AG08396 (cell line): ENCODE results near the gene SEC31B.

Experiments
- DNase-seq: peaks from one replicate; pipeline ENCODE4 v3.0.0; 2012; ENCODE audit warnings: low spot score, mixed read lengths

The SEC31B gene

GRCh38 chr10:100528123-100528886 lies 8.6 kb upstream of the SEC31B start:
- no peak for DNase-seq

DNA sequence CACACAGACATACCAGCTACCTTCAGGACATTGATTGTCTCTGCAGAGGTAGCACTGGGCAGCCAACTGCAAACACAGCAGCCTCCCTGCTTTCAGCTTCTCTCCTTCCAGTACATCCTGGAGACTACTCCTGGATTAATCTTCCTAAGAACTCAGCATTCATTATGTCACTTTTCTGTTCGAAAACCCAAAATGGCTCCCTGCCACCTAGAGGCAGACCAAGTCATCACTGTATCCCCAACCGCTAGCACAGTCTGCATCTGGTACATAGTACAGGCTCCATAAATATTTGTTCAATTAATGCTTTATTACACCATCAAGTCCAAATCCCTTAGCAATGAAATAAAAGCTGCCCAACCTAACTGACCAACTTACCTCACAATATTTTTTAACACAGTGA lies 5.0 kb upstream of the SEC31B start:
- DNase-seq: no peak

- no peak for DNase-seq
Measured at GRCh38 chr10:100524206-100524605, 4.5 kb upstream of the SEC31B start.

DNA sequence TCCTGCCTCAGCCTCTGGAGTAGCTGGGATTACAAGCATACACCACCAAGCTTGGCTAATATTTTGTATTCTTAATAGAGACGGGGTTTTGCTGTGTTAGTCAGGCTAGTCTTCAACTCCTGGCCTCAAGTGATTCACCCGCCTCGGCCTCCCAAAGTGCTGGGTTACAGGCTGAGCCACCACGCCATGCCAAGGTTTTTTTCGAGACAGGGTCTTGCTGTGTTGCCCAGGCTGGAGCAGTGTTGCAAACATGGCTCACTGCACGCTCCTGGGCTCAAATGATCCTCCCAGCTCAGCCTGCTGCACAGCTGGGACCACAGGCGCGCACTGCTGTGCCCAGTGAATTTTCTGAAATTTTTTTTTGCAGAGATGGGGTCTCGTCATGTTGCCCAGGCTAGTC lies 3.3 kb upstream of the SEC31B start:
- no peak for DNase-seq

GRCh38 chr10:100522107-100522801 lies 2.6 kb upstream of the SEC31B start:
- DNase-seq: no peak

- no peak for DNase-seq
Measured at GRCh38 chr10:100520811-100521210, 1.1 kb upstream of the SEC31B start.

DNA sequence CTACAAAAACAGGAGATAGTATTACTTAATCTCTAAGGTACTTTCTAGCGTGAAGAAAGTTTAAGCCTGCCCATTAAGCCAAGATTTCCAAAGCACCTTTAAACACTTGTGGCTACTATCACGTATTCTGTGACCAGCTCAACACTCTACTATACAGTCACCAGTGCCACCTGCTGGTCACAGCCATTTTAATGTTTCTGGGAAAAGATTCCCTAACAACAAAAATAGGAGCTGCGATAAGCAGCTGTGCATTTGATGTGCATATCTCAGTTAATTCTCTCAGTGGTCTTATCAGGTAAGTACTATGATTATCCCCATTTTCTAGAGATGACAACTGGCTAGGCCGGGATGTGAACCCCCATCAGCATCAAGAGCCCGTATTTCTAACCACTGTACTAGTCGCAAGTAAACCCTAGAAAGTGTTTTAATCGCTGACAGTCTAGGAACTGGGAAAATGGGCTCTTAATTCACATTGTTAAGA lies 860 bp downstream of the SEC31B start:
- DNase-seq: peak; percentile 74

GRCh38 chr10:100516847-100517246 lies 2.8 kb downstream of the SEC31B start:
- no peak for DNase-seq

DNA sequence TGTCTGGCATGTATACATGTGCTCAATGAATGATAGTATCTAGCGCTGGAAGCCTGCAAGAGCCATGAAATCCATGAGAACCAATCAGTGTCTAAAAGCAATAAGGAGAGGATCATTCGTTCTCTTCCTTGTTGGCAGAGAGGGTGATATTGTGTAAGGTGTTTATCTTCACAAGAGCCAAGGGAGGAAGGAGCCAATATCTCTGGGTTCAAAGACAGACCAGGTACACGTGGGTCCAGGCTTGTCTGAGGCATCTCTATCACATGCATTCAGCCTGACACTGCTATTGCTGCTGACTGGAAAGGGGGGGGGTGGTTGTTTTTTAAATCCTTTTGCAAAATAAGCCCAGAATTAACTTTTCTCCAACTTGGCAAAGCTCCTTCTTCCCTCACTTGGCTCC lies 4.0 kb downstream of the SEC31B start:
- DNase-seq: no peak

DNA sequence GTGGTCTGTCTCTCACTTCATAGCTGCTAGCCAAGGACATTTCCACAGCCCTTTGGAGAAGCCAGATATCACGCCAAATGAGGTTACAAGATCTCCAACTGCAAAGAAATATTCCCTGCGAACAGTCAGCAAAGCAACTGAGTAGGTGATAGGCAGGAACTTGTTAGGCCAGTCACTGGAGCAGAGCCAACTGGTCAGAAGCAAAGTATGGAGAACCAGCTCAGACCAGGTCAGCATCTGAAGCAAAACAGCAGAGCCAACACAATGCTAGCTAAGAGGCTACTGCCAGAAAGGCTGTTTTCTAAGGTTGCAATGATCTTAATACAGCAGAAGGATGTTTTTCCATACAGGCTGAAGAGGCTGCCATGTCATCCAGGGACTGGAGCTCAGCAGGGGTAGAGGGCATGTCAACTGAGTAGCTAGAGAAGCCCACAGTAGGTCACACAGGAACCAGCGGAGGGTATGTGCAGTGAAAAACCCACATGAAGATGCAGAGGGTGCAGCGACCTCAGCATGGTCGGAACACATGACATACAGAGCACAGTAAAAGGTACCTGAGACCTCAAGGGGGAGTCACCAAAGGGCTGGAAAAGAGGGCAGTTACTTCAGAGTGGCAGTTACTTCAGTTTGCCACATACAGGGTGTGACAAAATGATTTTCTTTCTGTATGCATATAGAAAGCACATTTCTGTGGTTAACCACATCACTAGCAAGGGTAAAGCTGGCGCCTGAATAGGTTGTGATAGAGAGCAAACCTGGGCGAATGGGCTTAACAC lies 8.9 kb downstream of the SEC31B start:
- DNase-seq: no peak

DNA sequence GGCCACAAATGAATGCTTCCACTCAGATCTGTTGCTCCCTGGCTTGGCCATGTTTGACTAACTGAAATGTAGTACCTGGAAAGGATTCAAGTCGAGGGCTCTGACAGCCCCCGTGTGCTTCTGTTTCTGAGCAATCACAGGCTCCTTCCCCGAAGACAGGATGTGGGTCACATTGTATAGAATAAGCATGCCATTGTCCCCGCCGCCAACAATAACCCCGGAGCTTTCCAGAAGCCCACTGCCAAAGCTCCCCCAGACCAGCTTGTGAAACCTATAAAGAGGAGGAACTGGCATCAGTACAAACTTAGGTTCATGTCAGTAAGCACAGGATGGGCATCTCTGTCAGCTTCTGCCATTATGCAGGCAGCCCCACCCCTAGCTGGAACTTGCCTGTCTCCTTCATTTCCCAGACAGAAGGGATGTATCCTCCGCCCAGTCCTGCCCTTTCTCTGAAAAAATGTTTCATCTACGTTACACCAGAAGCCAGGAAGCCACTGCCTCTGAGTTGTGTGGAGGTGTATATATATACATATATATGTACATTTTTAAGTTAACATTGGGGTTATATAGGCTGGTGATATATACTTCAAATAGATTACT lies 10.3 kb downstream of the SEC31B start:
- DNase-seq: no peak

DNA sequence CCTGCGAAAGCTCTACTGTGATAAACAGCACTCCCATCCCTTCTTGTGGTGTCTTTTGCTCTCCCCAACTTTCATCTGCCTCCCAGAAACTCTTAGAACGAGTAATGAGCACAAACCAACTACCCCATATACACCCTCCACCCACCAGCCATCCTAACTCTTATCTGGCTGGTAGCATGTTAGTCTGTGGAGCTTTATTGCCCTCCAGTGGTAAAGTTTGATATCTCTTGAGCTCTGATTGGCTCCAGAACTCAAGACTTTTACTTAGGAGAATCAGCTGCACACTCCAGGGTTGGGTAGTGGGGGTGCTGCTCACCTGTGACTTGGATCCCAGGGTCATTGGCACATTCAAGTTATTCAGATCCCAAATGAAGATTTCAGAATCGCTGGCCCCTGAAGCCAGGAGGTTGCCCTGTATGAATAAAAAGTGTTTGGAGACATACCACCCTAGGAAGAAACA lies 10.9 kb downstream of the SEC31B start:
- DNase-seq: peak; percentile 64

DNA sequence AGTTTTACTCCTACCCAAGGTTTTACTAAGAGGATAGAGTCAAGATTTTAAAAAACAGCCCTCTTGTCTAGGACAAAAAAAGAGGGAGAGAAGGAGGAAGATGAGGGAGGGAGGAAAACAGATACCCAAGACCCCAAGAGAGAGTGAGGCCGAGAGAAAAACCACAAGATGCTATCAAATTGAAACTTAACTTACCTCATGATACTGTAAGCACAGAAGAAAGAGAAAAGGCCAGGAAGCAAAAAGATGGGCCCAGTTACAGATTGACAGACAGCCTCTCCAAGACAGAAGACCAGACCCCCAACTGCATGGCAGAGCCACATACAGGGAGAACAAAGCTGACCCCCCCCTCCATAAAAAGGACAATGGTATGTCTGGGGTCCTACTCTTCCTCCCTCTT lies 11.4 kb downstream of the SEC31B start:
- DNase-seq: no peak

- no peak for DNase-seq
Measured at GRCh38 chr10:100507357-100507732, 12.3 kb downstream of the SEC31B start.

DNA sequence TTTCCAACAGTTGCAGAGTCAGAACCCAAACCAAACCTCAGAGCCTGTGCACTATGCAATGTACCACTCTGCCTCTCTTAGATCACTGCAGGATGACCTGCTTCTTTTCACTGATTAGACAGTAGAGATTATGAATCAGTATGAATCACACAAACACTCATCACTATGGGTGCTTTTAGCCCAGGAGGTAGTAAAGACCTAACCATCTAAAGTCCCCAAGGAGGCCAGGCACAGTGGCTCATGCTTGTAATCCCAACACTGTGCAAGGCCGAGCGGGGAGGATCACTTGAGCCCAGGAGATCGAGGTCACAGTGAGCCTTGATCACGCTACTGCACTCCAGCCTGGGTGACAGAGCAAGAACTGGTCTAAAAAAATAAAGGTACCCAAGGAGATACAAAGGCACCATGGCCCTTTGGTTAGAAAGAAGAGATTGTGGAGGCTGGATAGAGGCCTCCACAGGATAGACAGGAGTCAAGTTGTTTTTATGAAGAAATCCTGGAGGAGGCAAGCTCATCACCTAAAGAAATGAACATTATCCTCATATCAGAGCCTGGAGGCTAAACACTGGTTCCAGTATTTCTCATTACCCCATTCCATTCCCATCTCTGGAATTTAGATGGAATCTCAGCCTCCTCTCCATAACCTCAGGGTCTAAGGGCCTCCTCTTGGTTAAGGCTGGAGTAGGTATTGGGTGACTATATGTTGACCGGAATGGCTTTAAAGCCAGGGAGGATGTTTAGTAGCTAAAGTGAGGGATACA lies 12.9 kb downstream of the SEC31B start:
- DNase-seq: peak; percentile 42

DNA sequence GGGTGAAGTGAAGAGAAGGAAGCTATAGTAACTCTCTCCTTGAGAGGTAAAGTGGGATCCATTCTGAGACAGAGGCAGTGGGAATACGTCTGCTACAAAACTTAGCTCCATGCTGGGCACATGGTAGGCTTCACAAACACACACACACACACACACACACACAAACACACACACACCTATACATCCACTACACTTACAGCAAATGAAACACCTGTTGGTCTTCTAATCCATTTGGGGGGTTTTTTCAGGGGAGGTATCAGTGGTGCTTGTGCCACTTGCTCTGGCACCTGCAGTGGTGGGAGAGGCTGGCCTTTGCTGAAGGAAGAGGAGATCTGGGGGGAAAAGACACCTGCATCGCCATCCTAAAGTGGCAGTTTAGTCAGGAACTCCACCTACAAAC lies 14.5 kb downstream of the SEC31B start:
- no peak for DNase-seq

- DNase-seq: no peak
Measured at GRCh38 chr10:100504096-100504495, 15.6 kb downstream of the SEC31B start.

GRCh38 chr10:100502926-100503494 lies 16.7 kb downstream of the SEC31B start:
- DNase-seq: no peak

DNA sequence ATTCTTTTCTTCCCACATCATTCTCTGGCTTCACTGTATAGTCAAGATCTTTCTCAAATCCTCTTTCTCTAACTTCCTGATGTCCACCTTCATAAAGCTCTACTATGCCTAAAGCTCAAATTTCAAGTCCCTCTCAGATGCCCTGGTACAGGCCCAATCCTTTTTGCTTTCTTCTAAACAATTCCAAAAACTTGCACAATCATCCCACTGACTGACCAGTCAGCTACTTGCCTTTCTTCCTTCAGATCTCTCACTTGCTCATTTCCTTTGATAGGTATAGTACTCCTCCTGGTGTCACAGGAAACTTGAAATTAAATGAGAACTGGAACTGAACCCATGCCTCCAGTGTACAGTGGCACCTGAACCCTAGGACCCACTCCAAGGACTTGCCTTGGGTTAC lies 18.2 kb downstream of the SEC31B start:
- DNase-seq: no peak

DNA sequence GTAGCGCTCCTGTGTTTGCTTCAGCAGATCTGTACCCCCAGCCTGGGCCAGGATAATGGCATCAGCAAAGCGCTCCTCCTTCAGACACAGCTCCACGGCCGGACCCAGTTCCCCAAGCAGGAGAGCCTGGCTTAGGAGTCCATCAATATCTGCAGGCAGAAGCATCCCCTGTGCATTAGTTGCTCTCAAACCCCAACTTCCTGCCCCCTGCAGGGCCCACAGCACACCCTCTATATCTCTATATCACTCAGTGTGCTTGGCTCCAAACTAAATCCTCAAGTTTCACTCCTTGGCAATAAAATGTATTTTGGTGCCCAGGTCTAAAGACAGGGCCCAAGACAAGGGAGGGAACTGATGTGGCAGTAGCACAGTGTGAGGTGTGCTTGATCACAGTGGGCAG lies 21.6 kb downstream of the SEC31B start:
- DNase-seq: no peak

GRCh38 chr10:100496567-100496966 lies 23.1 kb downstream of the SEC31B start:
- DNase-seq: no peak
